ENCODE results near the gene TMEM59. TPM values are rescaled to one million over a fixed set of nuclear protein-coding genes. Genes with fewer than 3 reads are reported as not detected.
"Not testable (repeated sequence)": the region's sequence is repeated elsewhere in the genome, so short reads cannot be mapped to it uniquely, and the experiment has no call there.

The TMEM59 gene
- total RNA-seq, 2 donors from 2014 or later: 132 to 164 TPM

DNA sequence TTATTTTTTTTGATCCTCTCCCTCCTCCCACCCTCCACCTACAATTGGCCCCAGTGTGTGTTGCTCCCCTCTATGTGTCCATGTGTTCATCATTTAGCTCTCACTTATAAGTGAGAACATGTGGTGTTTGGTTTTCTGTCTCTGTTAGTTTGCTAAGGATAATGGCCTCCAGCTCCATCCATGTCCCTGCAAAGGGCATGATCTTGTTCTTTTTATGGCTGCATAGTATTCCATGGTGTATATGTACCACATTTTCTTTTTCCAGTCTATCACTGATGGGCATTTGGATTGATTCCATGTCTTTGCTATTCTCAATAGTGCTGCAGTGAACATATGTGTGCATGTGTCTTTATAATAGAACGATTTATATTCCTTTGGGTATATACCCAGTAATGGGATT lies 28.2 kb downstream of the TMEM59 start:
- not testable (repeated sequence) for H3K9me3 Mint-ChIP-seq; DNase-seq (ENCODE audit: low spot score in 2 of 2); H3K36me3 Mint-ChIP-seq; ATAC-seq
- H3K27ac Mint-ChIP-seq: peak overlapping the region in 1 of 2 donors; percentile 18

GRCh38 chr1:54024358-54024757 lies 28.6 kb downstream of the TMEM59 start:
- no peak overlapping the region for H3K27ac Mint-ChIP-seq
- H3K9me3 Mint-ChIP-seq: no peaks in the 10 kb centered on the region
- ATAC-seq: no peak
- H3K36me3 Mint-ChIP-seq: no peaks in the 10 kb centered on the region
- no peak for DNase-seq (ENCODE audit: low spot score in 2 of 2)

GRCh38 chr1:54019562-54020176 lies 33.3 kb downstream of the TMEM59 start:
- H3K27ac Mint-ChIP-seq, H3K9me3 Mint-ChIP-seq, H3K36me3 Mint-ChIP-seq, ATAC-seq: not testable (repeated sequence)
- peak in 1 of 2 donors; percentile 28 for DNase-seq (ENCODE audit: low spot score in 2 of 2)

DNA sequence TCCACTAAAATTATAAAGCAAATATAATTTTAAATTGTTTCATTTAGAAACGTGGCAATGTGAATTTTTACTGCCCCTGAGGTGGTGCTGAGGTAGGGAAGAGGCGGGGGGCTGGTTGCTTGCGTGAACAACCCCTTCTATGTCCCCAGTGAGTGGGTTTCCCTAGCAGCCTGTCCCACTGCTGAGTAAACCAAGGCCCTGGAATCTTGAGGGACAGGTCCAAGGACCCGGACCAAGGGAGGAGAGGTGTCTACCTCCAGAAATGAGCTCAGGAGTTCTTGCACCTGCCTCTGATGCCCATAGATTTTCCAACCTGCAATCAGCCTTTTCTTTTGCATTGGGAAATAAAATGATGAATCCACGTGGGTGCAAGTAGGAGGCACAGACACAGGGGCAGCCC lies 34.4 kb downstream of the TMEM59 start:
- Mint-ChIP-seq H3K27ac (no peak overlapping the region), H3K9me3 (no peaks in the 10 kb centered on the region), H3K36me3 (no peaks in the 10 kb centered on the region)
- no peak for ATAC-seq
- peak in 1 of 2 donors; percentile 18 for DNase-seq (ENCODE audit: low spot score in 2 of 2)

- Mint-ChIP-seq H3K36me3 (no peaks in the 10 kb centered on the region), H3K27ac (no peak within 1 kb of the TSS), H3K9me3 (no peaks in the 10 kb centered on the region)
- ATAC-seq: no peak
- DNase-seq (ENCODE audit: low spot score in 2 of 2): peak in 1 of 2 donors; percentile 43
Measured at GRCh38 chr1:54017979-54018378, 35.0 kb downstream of the TMEM59 start, which contains the start of gene LDLRAD1. Gene LDLRAD1 (minus strand): TSS chr1:54018186. CDS start chr1:54018112, 74 bp downstream.

DNA sequence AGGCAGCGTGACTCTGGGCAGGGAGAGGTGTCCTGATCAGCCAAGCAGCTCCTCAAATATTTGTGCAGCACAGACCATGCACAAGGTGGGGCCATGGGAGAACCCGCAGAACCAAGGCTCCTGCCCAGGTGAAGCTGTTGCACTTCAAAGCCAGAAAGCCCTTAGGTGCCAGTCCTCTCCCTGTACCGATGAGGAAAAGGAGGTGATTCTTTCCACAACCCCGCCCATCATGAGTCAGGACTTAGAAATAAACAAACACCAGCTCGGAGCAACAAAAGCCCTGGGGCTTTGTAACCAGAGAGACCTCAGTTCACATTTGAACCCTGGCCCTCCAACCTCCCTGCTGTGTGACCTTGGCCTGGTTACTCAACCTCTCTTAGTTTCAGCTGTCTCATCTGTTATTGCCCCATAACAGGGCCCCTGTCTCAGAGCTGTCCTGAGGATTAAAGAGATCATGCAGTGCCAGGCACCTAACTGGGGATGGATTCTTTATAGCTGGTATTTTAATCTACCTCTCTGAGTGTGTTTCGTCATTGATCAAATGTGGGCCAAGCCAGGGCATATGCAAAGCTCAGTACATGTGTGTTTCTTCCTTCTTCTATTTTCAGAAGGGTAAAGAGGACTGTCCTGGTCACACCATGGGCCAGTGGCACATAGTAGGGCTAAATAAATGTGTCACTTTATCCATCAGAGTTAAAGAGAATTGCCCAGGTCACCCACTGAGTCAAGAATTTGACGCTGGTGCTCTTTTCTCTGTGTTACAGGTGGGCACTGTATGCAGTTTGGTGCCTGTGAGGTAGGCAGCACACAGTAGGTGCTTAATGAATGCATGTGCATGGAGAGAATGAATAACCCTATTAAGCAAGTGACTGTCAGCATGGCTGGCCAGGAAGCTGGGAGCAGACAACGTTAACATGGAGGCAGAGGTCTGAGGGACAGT lies 36.4 kb downstream of the TMEM59 start:
- Mint-ChIP-seq H3K27ac (no peak overlapping the region), H3K36me3 (no peaks in the 10 kb centered on the region), H3K9me3 (no peaks in the 10 kb centered on the region)
- peak in 1 of 2 donors; percentile 42 for DNase-seq (ENCODE audit: low spot score in 2 of 2)
- ATAC-seq: no peak

- ATAC-seq (no peak), DNase-seq (ENCODE audit: low spot score in 2 of 2) (no peak)
- H3K27ac Mint-ChIP-seq: no peak overlapping the region
- H3K9me3 Mint-ChIP-seq: no peaks in the 10 kb centered on the region
- no peaks in the 10 kb centered on the region for H3K36me3 Mint-ChIP-seq
Measured at GRCh38 chr1:54014009-54014629, 38.9 kb downstream of the TMEM59 start.

DNA sequence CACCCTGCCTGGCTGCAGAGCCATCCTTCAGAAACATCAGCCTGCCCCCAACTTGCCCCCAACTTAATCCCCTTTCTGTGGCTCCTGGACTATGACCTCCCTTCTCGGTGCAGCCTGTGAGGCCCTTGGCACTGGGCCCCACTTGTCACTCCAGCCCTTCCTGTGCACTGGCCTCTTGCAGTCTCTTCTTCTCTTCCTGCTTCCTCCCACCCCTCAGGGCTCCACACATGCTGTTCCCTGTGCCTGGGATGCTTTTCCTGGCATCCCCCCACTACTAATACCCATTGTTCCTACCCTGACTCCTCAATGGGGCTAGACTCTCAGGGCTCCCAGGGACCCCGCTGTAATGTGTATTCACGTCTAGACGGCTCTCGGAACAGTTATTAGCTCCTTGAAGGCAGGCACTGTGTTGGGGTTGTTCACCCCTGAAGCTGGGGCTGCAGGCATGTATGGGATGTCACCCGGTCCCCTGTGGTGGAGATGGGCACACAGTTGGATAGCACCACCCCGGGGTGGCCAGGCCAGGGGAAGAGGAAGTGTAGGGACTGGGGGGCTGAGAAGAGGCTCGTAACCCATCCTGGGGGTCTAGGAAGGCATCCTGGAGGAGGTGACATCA lies 39.5 kb downstream of the TMEM59 start:
- H3K36me3 Mint-ChIP-seq: no peaks in the 10 kb centered on the region
- DNase-seq (ENCODE audit: low spot score in 2 of 2) (peak in 1 of 2 donors; percentile 41), ATAC-seq (no peak)
- no peaks in the 10 kb centered on the region for H3K9me3 Mint-ChIP-seq
- H3K27ac Mint-ChIP-seq: no peak overlapping the region

- Mint-ChIP-seq H3K36me3 (no peaks in the 10 kb centered on the region), H3K27ac (no peak overlapping the region), H3K9me3 (no peaks in the 10 kb centered on the region)
- ATAC-seq (no peak), DNase-seq (ENCODE audit: low spot score in 2 of 2) (no peak)
Measured at GRCh38 chr1:54012863-54013262, 40.1 kb downstream of the TMEM59 start.

DNA sequence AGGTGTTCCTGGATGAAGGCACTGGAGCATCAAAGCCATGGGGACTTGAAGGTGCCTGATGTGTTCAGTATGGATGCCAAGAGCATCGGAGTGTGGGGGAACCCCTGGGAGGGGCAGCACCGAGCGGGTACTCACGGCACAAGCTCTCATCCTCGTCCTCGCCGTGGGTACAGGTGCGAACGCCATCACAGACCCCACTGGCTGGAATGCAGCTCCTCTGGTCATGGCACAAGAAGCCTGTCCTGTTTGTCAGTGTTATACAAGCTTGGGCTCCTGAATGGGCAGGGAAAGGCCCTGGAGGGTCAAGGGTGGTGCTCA lies 41.0 kb downstream of the TMEM59 start:
- no peaks in the 10 kb centered on the region for H3K36me3 Mint-ChIP-seq
- no peak overlapping the region for H3K27ac Mint-ChIP-seq
- H3K9me3 Mint-ChIP-seq: no peaks in the 10 kb centered on the region
- ATAC-seq (no peak), DNase-seq (ENCODE audit: low spot score in 2 of 2) (peak in 1 of 2 donors; percentile 39)

DNA sequence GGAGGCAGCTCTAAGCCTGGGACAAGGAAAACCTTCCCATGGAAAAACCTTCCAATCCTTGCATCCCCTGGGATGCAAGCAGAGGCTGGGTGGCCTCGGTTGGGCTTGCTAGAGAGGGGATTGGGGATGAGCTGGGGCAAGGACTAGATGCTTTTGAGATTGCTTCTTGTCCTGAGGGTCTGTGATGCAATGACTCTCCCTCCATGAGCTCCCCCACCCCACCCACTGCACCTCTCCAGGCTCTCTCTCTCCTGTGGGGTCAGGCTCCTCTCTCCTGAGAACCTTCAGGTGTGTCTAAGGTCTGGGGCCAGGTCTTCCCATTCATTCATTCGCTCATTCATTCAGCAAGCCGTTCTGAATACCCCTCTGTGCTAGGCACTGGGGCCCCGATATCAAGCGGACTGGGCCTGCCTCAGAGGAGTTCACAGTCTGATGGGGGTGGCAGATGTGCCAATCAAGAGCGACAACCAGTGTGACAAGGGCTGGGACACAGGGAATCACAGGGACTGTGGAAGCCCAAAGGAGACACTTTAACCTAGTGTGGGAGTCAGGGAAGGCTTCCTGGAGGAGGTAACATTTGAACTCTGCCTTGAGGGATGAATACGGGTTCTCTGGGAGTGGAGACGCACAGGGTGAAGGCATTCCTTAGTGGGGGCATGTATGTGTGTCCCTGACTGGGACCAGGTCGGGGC lies 41.5 kb downstream of the TMEM59 start:
- DNase-seq (ENCODE audit: low spot score in 2 of 2) (peak in 1 of 2 donors; percentile 44), ATAC-seq (no peak)
- Mint-ChIP-seq H3K9me3 (no peaks in the 10 kb centered on the region), H3K36me3 (no peaks in the 10 kb centered on the region), H3K27ac (no peak overlapping the region)

DNA sequence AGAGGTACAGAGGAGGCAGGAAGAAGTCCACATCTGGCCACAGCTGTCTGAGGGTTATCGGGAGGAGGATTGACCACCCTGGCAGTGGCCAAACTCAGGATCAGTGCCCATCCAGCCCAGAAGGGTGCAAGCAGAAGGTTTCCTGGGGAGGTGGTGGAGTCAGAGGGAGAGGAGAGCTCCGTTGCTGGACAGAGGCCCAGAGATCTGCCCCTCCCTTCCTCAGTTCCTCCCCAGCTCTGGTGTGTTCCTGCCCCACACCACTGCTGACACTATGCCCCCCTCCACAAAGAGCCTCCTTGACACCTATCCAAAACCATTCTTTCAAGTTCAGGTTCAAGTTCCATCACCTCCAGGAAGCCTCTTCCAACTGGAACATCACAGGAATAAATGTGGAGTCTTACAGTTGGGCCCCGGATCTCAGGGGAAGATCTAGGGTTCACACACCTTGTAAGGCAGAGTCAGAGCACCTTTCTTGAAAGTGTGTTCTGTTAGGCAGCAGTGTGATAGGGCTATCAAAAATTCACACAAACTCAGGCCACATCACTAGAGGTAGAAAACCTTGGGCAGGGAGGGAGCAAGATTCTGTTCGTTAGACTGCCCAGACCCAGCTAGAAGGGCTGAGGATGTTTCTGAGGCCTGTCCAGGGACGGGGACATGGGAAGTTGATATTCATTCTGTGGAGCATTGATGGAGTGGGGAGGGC lies 42.4 kb downstream of the TMEM59 start:
- no peaks in the 10 kb centered on the region for H3K36me3 Mint-ChIP-seq
- no peaks in the 10 kb centered on the region for H3K9me3 Mint-ChIP-seq
- H3K27ac Mint-ChIP-seq: peak overlapping the region in 1 of 2 donors; percentile 3
- ATAC-seq (no peak), DNase-seq (ENCODE audit: low spot score in 2 of 2) (peak in 1 of 2 donors; percentile 25)

GRCh38 chr1:54009406-54009805 lies 43.6 kb downstream of the TMEM59 start:
- Mint-ChIP-seq H3K36me3 (no peaks in the 10 kb centered on the region), H3K9me3 (no peaks in the 10 kb centered on the region), H3K27ac (peak overlapping the region in 1 of 2 donors; percentile 6)
- DNase-seq (ENCODE audit: low spot score in 2 of 2): no peak
- no peak for ATAC-seq

GRCh38 chr1:54008876-54009275 lies 44.1 kb downstream of the TMEM59 start:
- peak in 1 of 2 donors; percentile 42 for DNase-seq (ENCODE audit: low spot score in 2 of 2)
- Mint-ChIP-seq H3K27ac (no peak overlapping the region), H3K9me3 (no peaks in the 10 kb centered on the region), H3K36me3 (no peaks in the 10 kb centered on the region)
- ATAC-seq: no peak

DNA sequence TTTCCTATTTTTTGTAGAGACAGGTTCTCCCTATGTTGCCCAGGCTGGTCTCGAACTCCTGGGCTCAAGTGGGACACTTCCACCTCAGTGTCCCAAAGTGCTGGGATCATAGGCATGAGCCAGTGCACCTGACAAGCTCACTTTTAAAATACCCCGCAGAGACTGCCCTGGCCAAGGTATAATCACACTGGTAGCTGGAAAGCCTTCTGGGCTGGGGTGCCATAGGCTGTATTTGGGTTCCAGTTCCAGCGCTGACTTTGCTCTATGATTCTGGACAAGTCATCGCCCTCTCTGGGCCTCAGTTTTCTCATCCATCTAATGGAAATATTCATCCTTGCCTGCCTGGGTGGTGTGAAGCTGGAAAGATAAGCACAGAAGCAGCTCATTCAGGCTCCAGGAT lies 45.4 kb downstream of the TMEM59 start:
- Mint-ChIP-seq H3K27ac (no peak overlapping the region), H3K36me3 (no peaks in the 10 kb centered on the region), H3K9me3 (no peaks in the 10 kb centered on the region)
- peak in 1 of 2 donors; percentile 6 for DNase-seq (ENCODE audit: low spot score in 2 of 2)
- ATAC-seq: no peak

DNA sequence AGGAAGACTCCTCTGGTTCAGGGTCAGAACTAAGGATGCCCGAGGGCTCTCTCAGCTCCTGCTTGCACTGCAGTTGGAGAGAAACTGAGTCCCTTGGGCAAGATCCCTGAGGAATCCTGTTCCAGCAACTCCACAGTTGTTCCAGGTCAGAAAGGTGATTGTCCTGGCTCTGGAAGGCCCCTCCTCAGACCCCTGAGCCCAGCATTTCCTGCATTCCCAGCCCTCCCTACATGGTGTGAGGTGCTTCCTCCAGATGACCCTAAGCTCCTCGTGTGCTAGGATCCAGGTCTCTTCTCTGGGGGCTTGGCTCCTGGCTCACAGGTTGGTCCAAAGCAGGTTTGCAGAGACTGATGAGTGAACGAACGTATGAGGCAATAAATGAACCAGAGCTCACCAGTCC lies 46.5 kb downstream of the TMEM59 start:
- DNase-seq (ENCODE audit: low spot score in 2 of 2) (peak in 1 of 2 donors; percentile 41), ATAC-seq (no peak)
- Mint-ChIP-seq H3K27ac (no peak overlapping the region), H3K9me3 (no peaks in the 10 kb centered on the region), H3K36me3 (no peaks in the 10 kb centered on the region)
